Uterus (tissue), 2 donors: ENCODE data around the gene PTPN12.

Source experiments
- CTCF ChIP-seq, 4 experiments: fragments of 200-600 bp in 2 of 4; fragments of 450-650 bp in 2 of 4; sonication (generic) in 2 of 4; IDR thresholded peaks; one replicate each; pipeline ENCODE4 v1.5.1; 2016 to 2019; ENCODE audit warnings: antibody characterized with exemption in 4 of 4, mild to moderate bottlenecking in 2 of 4, moderate library complexity in 1 of 4
- POLR2A ChIP-seq, 2 donors: fragments of 450-650 bp; IDR thresholded peaks; one replicate each; pipeline ENCODE4 v1.6.1; 2016; ENCODE audit warnings: antibody characterized with exemption in 2 of 2, mild to moderate bottlenecking in 1 of 2, moderate library complexity in 1 of 2

DNA sequence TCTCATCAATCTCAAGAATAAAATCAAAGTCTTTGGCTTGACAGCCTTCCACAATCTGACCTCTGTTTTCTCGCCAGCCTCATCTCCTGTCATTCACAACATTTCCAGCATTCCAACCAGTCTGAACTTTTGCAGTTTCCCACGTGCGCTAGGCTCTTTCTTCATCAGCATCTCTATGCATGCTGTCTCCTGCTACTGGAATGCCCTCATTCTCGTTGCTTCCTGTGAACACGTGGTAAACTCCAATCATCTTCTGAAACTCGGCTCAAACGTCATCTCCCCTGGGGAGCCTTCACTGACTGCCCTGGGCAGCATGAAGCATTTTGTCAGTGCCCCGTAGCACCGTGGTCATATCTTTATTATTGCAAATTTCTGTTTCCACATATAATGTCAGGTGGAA lies 146.9 kb downstream of the PTPN12 start:
- TF ChIP-seq POLR2A (IDR thresholded peaks at IDR 0.05) (no peak), CTCF (IDR thresholded peaks at IDR 0.05) (no peak)
